NCI-H128 (cell line): Measurements from ENCODE around the gene VIM.
A peak's percentile ranks its signal among the peaks of the same experiment; 100 is the strongest.

Source experiments
- DNase-seq: peaks from one replicate; lab custom pipeline; 2025; ENCODE audit not compliant: unreplicated experiment; lab: John Stamatoyannopoulos, UW

The VIM gene

DNA sequence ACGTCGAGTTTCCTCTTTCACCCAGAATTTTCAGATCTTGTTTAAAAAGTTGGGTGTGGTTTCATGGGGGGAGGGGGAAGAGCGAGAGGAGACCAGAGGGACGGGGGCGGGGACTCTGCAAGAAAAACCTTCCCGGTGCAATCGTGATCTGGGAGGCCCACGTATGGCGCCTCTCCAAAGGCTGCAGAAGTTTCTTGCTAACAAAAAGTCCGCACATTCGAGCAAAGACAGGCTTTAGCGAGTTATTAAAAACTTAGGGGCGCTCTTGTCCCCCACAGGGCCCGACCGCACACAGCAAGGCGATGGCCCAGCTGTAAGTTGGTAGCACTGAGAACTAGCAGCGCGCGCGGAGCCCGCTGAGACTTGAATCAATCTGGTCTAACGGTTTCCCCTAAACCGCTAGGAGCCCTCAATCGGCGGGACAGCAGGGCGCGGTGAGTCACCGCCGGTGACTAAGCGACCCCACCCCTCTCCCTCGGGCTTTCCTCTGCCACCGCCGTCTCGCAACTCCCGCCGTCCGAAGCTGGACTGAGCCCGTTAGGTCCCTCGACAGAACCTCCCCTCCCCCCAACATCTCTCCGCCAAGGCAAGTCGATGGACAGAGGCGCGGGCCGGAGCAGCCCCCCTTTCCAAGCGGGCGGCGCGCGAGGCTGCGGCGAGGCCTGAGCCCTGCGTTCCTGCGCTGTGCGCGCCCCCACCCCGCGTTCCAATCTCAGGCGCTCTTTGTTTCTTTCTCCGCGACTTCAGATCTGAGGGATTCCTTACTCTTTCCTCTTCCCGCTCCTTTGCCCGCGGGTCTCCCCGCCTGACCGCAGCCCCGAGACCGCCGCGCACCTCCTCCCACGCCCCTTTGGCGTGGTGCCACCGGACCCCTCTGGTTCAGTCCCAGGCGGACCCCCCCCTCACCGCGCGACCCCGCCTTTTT, at the start of gene VIM:
Gene VIM, plus strand, starts transcription at position 151 of the 925 bp plus-strand sequence. CDS start 1,182 bp downstream, outside the sequence.
- DNase-seq, result no peak

DNA sequence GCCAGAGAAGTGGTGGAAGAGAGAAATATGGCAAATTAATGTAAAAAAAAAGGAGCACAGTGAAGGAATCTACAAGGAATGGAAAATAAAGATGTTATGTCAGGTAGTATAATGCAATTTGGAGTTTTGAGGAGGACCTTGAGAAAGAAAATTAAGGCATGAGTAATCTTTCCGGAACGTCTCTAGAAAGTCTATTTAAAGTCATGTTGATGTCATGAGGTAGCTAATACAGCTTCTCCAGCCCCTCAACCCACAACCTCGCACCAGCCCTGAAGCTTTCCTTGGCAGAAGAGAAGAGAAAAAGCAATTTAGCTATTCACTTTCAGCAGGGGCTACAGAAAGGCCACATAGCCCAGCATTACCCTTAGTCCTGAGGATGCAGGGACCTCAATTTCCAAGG, 49.0 kb upstream of the VIM start:
- no peak for DNase-seq

DNA sequence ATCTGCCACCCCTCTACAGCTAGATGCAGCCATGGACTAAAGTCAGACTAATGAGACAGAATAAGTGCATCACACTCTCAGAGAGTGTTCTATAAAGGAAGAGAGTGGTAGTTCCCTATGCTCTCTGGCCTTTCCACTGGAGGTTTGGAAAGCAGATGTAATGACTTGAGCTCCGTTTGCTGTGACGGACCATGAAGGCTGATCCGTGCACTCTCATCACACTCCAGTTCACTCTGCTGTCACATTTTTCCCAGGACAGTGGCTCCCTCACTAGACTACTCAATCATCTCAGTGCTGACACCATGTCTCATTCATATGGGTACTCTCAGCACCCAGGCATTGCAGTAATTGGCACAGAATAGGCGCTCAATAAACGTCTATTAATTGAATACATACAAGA, 46.9 kb upstream of the VIM start:
- no peak for DNase-seq

DNA sequence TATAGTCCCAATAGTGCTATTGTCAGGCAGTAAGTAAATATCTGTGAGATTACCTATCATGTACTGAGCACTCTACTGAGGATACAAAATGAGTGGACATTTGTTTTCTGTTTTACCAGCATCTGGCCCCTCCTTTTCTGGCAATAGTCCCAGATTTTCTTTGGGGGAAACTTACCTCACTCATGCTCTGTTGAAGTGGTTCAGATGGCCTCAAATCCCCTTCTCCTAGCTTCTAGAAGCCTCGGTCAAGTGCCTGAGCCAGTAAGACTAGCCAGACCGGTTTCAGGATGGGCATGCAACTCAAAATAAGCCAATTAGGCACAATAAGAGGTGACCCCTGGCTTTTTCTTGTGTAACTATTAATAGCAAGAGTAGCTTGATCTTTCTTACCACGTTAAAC, 46.3 kb upstream of the VIM start:
- DNase-seq, result peak; percentile 20

DNA sequence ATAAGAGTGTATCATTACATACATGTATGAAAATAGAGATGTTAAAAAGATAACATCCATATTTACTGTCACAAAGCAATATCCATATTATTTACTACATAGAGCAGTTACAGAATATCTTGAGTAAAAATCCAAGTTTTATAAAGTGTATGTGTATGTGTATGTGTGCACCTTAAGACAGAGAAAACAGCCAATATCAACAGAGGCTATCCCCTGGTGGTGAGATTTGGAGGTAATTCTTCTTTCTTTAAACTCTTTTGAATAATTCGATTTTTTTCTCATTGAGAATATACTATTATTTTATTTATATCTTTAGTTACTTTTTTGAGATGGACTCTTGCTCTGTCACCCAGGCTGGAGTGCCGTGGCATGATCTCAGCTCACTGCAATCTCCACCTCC, 44.9 kb upstream of the VIM start:
- DNase-seq, result no peak

DNA sequence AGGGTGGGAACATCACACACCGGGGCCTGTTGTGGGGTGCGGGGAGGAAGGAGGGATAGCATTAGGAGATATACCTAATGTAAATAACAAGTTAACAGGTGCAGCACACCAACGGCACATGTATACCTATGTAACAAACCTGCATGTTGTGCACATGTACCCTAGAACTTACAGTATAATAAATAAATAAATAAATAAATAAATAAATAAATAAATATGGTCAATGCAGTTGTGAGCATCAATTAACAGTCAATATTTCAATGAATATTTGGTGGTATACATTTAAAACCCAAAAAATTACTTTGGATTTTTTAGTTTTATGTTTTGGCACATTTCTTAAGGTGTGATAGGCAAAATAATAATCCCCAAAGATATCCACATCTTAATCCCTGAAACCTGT, 42.2 kb upstream of the VIM start:
- DNase-seq, result no peak

DNA sequence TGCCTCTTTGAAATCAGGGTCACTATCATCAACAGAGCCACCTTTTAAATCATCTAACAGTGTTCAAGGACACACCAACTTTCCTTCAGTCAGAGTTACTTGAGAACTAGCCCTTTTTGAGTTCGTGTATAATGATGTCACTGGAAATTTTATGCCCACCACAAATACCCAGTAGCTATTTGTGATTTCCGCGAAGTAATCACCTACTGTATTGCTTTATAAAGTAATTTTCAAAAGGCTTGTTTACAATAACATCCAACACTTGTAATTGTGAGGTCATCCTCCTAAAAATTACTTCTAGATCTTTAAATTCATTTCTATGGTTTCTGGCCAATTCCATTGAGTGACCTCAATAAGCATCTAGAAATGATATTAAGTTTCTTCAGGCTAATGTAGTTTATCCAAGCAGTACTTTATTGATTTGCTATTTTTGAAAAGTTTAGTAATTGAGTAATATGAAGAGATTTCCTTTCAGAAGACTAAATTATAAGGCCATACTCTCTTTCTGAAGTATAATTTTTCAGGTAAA, 39.3 kb upstream of the VIM start:
- no peak for DNase-seq

DNA sequence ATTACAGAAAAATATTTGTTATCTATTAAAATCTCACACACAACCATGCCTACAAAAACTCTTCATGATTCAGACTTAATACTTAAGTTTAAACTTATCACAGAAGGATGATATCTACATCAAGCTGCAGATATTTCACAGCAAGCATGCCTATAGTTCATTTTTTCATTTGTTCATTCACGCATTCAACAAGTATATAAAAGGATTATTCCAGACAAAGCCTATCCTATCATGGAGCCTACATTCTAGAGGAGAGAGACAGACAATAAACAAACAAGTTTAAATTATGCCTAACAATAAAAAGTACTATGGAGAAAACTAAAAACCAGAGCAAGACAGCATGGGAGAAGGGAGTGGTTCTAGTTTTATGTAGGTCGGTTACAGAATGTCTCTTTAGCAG, 37.4 kb upstream of the VIM start:
- no peak for DNase-seq

DNA sequence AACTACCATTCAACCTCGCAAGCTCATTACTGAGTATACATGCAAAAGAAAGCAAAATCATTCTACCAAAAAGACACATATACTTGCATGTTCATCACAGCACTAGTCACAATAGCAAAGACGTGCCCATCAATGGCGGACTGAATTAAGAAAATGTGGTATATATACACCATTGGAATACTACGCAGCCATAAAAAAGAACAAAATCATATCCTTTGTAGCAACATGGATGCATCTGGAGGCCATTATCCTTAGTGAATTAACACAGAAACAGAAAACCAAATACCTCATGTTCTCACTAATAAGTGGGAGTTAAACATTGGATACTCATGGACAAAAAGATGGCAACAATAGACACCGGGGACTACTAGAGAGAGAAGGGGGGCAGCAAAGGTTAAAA, 33.0 kb upstream of the VIM start:
- no peak for DNase-seq

DNA sequence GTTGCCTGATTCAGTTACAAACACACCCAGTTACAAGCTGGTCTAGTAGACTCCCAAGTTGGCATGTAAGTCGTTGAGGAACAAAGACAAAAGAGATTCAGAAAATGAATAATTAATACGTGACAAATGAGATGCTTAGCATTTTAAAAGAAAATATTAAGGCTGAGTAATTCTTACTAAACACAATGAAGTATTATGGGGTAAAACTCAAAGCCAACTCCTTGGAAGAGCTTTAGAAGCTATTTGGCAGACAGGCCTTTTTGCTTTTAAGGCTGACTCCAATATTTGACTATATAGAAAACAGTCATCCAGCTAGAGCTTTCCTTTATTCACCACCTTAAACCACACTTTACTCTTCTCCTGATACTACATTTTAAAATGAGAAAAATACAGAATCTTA, 32.0 kb upstream of the VIM start:
- no peak for DNase-seq

DNA sequence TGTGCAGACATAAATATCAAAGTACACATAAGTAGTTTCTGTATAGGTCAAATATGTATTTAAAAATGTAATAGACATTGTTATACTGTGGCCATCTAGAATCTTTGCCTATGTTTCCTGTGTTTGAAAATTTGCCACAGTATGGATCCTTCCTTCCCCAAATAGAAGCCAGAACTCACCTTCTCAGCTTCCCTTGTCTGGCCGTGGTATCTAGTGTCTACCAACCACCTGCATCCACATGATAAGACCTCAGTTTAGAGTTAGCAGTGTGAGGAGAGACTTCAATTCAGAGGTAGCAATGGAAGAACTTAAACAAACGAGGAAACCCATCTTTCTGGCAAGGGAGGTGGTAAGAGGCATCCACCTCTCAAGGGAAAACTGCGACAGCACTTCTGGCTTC, 31.5 kb upstream of the VIM start:
- DNase-seq, result no peak

DNA sequence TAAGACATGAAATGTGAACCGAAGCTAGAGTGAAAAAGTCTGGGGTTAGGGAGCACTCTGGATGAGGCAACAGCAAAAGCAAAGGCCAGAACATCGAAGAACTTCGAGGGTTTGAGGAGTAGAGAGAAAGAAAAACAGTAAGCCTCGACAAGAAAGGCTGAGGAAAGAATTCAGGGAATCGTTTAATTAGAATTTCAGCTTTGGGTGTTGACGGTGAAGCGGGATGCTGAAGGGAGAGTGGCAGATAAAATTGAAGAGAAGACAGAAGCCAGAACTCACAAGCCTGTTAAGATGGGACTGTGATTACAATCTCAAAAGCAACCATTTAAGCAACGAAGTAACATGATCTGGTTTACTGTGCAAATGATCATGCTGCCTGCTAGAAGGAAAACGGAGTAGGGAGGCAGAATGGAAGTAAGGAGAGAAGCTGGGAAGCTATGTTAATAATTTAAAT, 28.7 kb upstream of the VIM start:
- DNase-seq, result no peak

DNA sequence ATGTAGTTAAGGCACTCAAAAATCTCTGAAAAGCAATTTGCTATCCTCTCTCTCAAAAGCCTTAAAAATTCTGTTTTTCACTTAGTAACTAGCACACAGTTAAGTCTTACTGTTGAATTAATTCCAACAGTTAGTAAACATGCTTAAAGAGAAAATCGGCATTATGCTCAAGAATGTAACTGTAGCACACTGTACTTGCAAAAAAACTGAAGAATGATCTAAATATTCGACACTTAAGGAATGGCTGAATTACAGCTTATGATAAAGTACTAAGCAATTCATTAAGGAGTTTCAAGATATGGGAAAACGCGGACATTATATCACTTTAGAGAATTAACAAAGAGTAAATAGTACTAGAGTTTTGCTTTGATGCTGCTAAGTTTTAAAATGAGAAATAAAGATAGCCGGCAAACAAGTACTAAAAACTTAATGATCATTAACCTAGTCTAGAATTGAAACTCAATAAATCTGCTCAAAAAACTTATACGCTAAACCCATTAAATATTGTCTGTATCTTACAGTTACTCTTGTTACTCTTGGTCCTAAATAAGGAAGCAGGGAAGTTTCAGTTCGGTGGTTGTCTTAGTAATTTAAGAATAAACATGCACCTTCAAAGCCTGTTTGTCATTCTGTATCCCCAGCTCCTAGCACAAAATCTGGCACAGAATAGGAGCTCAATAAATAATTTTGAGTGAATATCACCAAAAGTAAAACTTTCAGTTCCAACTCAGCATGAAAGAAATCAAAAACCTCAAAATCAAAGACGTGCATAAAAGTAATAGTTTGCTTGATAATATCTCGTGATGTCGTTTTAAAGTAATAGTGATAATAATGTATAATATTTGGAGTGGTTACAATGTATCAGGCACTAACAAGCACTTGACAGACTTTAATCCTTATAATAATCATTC, 27.8 kb upstream of the VIM start:
- no peak for DNase-seq

DNA sequence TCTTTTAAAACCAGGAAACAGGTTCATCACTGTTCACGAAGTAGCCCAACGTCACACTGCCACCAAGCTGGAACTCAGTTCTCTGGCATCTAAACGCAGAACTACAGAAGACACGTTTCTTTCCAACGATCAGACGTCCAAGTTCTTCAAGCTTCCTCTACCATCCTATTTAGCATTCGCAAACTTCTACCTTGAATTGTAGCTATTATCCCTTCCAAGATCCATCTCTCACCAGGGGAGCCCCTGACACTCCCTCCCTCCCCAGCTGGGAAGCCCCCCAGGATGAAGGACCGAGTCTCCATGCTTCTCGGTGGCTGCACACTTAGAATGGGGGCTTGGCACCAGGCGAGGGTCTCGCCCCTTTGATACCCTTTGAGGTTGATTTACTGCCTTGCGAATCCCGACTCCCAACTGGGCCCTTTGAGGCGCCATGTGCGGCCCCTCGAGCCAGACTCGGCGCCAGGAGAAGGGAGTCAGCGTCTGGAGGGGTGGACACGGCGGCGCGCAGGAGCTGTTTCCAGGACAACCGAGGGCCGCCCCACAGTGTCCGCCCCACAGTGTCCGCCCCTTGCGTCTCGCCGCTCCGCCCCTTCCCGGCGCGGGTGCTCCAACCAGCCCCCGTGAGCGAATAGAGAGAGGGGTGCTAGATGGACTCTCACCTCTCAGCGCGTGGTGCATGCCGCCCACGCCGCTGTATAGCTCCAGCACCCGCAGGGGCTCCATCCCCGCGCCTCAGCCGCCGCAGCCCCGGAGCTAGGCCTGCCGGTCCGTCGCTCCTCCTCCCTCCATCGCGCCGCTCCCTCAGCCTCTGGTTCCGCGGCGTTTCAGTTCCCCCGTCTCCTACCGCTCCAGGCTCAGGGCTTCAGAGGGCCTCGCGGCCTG, 26.9 kb upstream of the VIM start, which contains the start of gene TRDMT1:
Gene TRDMT1, minus strand, starts transcription at position 761 of the 882 bp plus-strand sequence. Its CDS starts 38 bp downstream, at position 723.
- DNase-seq, result peak; percentile 73

DNA sequence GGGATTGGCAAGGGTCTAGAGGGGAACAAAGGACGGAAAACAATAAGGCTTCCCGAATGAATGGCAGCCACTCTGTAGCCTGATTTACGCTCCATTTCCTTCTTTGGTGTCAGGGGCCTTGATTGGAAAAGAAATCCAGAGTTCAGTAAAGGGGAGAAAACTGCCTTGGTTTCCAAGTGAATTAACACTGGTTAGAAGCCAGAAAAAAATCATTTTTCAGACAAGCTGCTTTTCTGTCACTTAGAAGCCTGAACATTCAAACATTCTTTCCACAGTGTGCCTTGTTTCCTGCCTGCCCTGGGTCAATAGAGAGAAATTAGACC, 26.3 kb upstream of the VIM start:
- DNase-seq, result no peak

DNA sequence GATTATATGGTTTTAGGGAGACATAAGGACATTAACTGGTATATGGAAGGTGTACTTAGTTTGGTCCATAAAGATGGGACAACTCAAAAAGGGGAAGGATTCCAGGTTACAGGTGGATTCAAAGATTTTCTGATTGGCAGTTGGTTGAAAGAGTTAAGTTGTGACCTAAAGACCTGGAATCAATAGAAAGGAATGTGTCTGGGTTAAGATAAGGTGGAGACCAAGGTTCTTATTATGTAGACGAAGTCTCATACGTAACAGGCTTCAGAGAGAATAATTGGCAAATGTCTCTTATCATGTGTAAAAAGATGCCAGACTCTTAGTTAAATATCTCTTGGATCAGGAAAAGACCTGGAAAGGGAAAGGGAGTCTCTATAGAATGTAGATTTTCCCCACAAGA, 25.5 kb upstream of the VIM start:
- no peak for DNase-seq

DNA sequence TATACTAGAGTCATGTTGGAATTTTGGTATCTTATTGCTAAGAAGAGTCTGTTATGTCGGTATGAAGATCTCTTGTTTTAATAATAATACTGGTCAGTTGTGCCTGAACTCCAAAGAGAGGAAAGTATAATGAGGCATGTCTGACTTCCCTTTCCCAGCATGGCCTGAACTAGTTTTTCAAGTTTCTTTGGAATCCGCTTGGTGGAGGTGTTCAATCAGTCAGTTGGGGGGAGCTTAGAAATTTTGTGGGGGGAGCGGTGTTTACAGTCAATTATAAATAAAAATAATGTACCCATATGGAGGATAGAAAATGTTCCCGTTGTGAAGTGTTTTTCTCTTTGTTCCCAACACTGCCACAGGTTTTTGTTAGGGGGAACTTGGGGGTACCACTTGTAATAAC, 25.0 kb upstream of the VIM start:
- DNase-seq, result no peak

DNA sequence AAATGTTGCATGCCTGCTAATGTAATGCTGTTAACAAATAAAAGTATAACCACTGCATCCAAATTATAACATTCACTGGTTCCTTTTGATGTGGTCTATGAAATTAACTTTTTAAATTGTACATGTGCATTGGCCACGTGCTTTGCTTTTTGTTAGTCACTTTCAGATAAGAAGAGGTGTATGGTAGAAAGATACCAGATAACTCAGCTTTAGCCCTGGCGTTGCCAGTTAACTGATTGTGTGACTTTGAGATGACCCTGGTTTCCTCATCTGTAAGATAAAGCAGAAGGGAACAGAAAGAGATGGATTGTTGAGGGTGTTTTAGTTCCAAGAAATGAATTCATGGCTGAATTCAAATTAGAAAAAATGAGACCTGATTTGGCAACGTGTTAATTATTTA, 24.6 kb upstream of the VIM start:
- DNase-seq, result no peak

DNA sequence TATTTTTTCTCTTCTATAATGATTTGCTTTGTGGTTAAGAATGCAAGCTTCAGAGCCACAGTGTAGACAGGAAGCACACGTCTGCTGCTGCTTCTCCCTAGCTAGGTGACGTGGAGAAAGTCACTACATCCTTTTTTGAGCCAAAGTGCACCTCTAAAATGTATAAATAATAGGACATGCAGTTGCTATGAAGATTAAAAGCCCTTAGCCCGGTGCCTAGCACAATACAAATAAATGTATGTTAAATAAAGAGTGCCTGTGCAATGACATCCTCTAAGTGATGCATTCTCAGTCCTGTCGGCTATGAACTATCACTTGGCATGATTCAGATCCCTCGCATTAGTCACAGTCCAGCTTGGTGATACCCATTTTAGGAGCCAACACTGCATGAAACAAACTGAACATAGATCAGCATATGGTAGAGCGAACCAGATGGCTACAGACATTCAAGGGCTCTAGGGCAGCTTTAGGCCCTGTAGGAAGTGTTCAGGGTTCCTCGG, 21.8 kb upstream of the VIM start:
- no peak for DNase-seq

DNA sequence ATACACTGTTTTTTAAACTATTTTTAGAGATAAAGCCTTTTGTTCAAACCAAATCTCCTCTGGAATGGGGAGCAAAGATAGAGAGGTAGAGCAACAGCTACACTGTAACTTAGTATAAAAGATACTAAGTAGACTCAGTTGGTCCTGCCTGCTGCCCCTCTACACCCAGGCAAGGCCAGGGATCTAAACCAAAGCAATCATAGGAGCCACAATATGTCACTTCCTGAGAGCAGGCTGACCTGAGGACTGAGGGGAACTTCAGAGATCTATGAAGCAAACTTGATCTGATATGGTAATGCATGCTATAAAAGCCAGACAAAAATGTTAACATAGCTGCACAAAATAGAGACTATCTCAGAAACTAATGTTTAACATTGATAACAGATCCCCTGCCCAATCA, 19.6 kb upstream of the VIM start:
- DNase-seq, result no peak

DNA sequence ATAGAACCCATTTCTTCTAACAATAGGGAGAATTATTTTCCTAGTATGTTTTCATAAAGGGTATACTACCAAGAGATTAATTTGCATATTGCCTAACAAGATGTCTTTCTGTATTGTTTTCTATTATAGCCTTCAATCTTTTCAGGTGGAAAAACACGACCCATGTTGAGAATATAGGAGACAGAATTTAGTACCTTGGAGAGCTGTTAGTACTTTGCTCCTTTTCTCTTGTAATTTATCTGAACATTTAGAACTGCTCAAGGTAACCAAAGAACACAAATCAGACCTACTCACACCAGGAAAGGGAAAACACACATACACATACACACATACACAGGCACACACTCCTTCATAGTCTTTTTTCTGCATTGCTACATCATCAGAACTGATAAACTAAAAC, 18.7 kb upstream of the VIM start:
- no peak for DNase-seq
